Measurements from ENCODE around the gene RIIAD1. TPM values are rescaled to one million over a fixed set of nuclear protein-coding genes. Genes with fewer than 3 reads are reported as not detected.

RIIAD1 gene
- polyA plus RNA-seq, 1 of the 3 experiments (the other 2 are of a cell fraction): not detected

GRCh38 chr1:151713044-151713443, 8.3 kb upstream of the RIIAD1 start:
- Histone ChIP-seq H3K4me3 (ENCODE audit: low read depth in 2 of 2, low read length in 1 of 2) (no peak overlapping the region), H4K20me1 (ENCODE audit: insufficient read depth) (no peaks in the 10 kb centered on the region), H3K9ac (no peak overlapping the region), H3K27me3 (ENCODE audit: insufficient read depth) (peaks cover 28% of the 10 kb centered on the region), H3F3A (replicated peaks; ENCODE audit: insufficient read depth) (no peaks in the 10 kb centered on the region), H3K79me2 (ENCODE audit: insufficient read depth) (no peaks in the 10 kb centered on the region), H2AFZ (ENCODE audit: low read depth) (no peak overlapping the region), H3K9me3 (no peaks in the 10 kb centered on the region), H3K4me2 (no peak overlapping the region), H3K9me2 (no peaks in the 10 kb centered on the region), H3K27ac (ENCODE audit: low read depth in 2 of 2, low read length in 1 of 2) (no peak overlapping the region), H3K36me3 (replicated peaks in 1 of 2; ENCODE audit: control insufficient read depth in 1 of 2, insufficient read depth in 2 of 2, low read length in 1 of 2) (no peaks in the 10 kb centered on the region), H3K4me1 (ENCODE audit: control insufficient read depth in 1 of 2, insufficient read depth in 2 of 2, low read depth in 1 of 2, low read length in 1 of 2) (peaks cover 0 to 50% of the 10 kb centered on the region in 2 experiments; a peak in 2 of 4 replicates)
- POLR2A ChIA-PET: no interaction called here
- 21% methylated on average over 2 of the region's 2 CpGs for WGBS (ENCODE audit: low lambda C conversion rate)
- CTCF ChIA-PET: interaction anchor here (7.1 kb wide), 1 partner anchor 21 kb away, joined by 64 read pairs; no protein-coding TSS in a partner anchor
- no peak for DNase-seq
- TF ChIP-seq NFIC (IDR thresholded peaks at IDR 0.05; ENCODE audit: borderline replicate concordance) (no peak), RAD21 (IDR thresholded peaks at IDR 0.05; ENCODE audit: low read length) (no peak), RFX5 (IDR thresholded peaks at IDR 0.05; ENCODE audit: low read length) (no peak), MEF2A (IDR thresholded peaks at IDR 0.05; ENCODE audit: borderline replicate concordance, low read depth) (no peak), USF2 (IDR thresholded peaks at IDR 0.05; ENCODE audit: borderline replicate concordance, low read depth, low read length) (no peak), MXI1 (IDR thresholded peaks at IDR 0.05; ENCODE audit: low read depth, low read length) (no peak)

GRCh38 chr1:151713874-151714273, 7.4 kb upstream of the RIIAD1 start:
- no peaks in the 10 kb centered on the region for H3K79me2 ChIP-seq (ENCODE audit: insufficient read depth)
- H3K4me2 ChIP-seq: no peak overlapping the region
- TF ChIP-seq FOSL2 (IDR thresholded peaks at IDR 0.05; ENCODE audit: borderline replicate concordance, low read depth) (no peak), USF2 (IDR thresholded peaks at IDR 0.05; ENCODE audit: borderline replicate concordance, low read depth, low read length) (no peak), CHD2 (IDR thresholded peaks at IDR 0.05; ENCODE audit: low read length, partially characterized antibody) (no peak), FOXM1 (IDR thresholded peaks at IDR 0.05; ENCODE audit: low read depth) (no peak), EZH2phosphoT487 (IDR thresholded peaks at IDR 0.05; ENCODE audit: borderline replicate concordance, low read depth) (no peak), EP300 (IDR thresholded peaks at IDR 0.05; ENCODE audit: borderline replicate concordance in 1 of 2, low read depth in 1 of 2, low read length in 1 of 2) (no peak), REST (IDR thresholded peaks at IDR 0.05; ENCODE audit: low read depth, low read length) (no peak), NFIC (IDR thresholded peaks at IDR 0.05; ENCODE audit: borderline replicate concordance) (no peak), MAX (IDR thresholded peaks at IDR 0.05; ENCODE audit: low read depth) (no peak)
- TF ChIP-seq, protein P1, sequence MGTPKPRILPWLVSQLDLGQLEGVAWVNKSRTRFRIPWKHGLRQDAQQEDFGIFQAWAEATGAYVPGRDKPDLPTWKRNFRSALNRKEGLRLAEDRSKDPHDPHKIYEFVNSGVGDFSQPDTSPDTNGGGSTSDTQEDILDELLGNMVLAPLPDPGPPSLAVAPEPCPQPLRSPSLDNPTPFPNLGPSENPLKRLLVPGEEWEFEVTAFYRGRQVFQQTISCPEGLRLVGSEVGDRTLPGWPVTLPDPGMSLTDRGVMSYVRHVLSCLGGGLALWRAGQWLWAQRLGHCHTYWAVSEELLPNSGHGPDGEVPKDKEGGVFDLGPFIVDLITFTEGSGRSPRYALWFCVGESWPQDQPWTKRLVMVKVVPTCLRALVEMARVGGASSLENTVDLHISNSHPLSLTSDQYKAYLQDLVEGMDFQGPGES (IDR thresholded peaks at IDR 0.05; ENCODE audit: low read depth, low read length): no peak
- TF ChIP-seq, protein P2, sequence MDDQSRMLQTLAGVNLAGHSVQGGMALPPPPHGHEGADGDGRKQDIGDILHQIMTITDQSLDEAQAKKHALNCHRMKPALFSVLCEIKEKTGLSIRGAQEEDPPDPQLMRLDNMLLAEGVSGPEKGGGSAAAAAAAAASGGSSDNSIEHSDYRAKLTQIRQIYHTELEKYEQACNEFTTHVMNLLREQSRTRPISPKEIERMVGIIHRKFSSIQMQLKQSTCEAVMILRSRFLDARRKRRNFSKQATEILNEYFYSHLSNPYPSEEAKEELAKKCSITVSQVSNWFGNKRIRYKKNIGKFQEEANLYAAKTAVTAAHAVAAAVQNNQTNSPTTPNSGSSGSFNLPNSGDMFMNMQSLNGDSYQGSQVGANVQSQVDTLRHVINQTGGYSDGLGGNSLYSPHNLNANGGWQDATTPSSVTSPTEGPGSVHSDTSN (IDR thresholded peaks at IDR 0.05): no peak
- ChIA-PET CTCF (interaction anchor here (4.5 to 7.1 kb wide), 2 partner anchors 14 to 20 kb away, joined by 54 to 64 read pairs; no protein-coding TSS in a partner anchor), POLR2A (no interaction called here)
- no peak overlapping the region for H3K9ac ChIP-seq
- no peak overlapping the region; a peak in 1 of 4 replicates for H3K27ac ChIP-seq (ENCODE audit: low read depth in 2 of 2, low read length in 1 of 2)
- no peaks in the 10 kb centered on the region for H3K9me3 ChIP-seq
- peaks cover 0 to 58% of the 10 kb centered on the region in 2 experiments; a peak in 2 of 4 replicates for H3K4me1 ChIP-seq (ENCODE audit: control insufficient read depth in 1 of 2, insufficient read depth in 2 of 2, low read depth in 1 of 2, low read length in 1 of 2)
- no peaks in the 10 kb centered on the region for H3K36me3 ChIP-seq (replicated peaks in 1 of 2; ENCODE audit: control insufficient read depth in 1 of 2, insufficient read depth in 2 of 2, low read length in 1 of 2)
- no peak for DNase-seq
- no peaks in the 10 kb centered on the region for H3F3A ChIP-seq (replicated peaks; ENCODE audit: insufficient read depth)
- no peak overlapping the region for H3K4me3 ChIP-seq (ENCODE audit: low read depth in 2 of 2, low read length in 1 of 2)
- no peaks in the 10 kb centered on the region for H3K9me2 ChIP-seq
- 100% methylated on average over 2 of the region's 2 CpGs for WGBS (ENCODE audit: low lambda C conversion rate)
- no peak overlapping the region for H2AFZ ChIP-seq (ENCODE audit: low read depth)
- peaks cover 34% of the 10 kb centered on the region for H3K27me3 ChIP-seq (ENCODE audit: insufficient read depth)
- no peaks in the 10 kb centered on the region for H4K20me1 ChIP-seq (ENCODE audit: insufficient read depth)

Data from SK-N-SH (cell line).